HepG2 (cell line): Measurements from ENCODE around the gene PDZD2. TPM values are rescaled to one million over a fixed set of nuclear protein-coding genes. Genes with fewer than 3 reads are reported as not detected.

Experiments used
- ATAC-seq: fragments of 200-7000 bp; cut with Tn5 transposase; 3 replicates; pipeline ENCODE4 v1.9.1; 2020; ENCODE audit warnings: mild to moderate bottlenecking, moderate library complexity
- BruUV-seq: library from RNA; stranded (reverse); fragments of 400-500 nt; replicated peaks from 2 replicates; lab custom pipeline; 2021; lab: Mats Ljungman, UMichigan
- CTCF ChIA-PET: fragments of 300-600 bp; formaldehyde crosslinking; extraction: SDS; loops from one replicate; lab custom pipeline; 2021; ENCODE audit warnings: low total read pairs, inconsistent platforms, low intra/inter-chr PET ratio; lab: Yijun Ruan, JAX
- POLR2A ChIA-PET: fragments of 350-600 bp; sonication (Branson Sonifier 250); formaldehyde crosslinking; loops from one replicate; lab custom pipeline; 2020; ENCODE audit warnings: antibody characterized with exemption, inconsistent platforms; lab: Yijun Ruan, JAX
- DNase-seq: peaks from one replicate; pipeline ENCODE4 v3.0.0-alpha.2; 2015; ENCODE audit warnings: low spot score
- FAIRE-seq: peaks from 3 replicates; lab custom pipeline; 2011; peaks lifted over from hg19 to GRCh38; lab: Jason Lieb, UNC
- H2AFZ ChIP-seq: one replicate; pipeline ENCODE4 v1.6.1; 2011; ENCODE audit warnings: low read length, inconsistent platforms
- H3K27ac ChIP-seq: fragments of 300-600 bp; 3 replicates; pipeline ENCODE4 v1.8.0; 2011; ENCODE audit warnings: mixed run types, mild to moderate bottlenecking, mixed read lengths, low read length, inconsistent platforms; ENCODE audit not compliant: insufficient read depth; ENCODE audit errors: extremely low read length
- H3K27me3 ChIP-seq, 2 experiments: fragments of 200-600 bp in 1 of 2; 2 replicates in 1 of 2; 3 replicates in 1 of 2; pipeline versions ENCODE4 v1.6.0 to v1.8.0; 2011; ENCODE audit warnings: low read length in 2 of 2, mild to moderate bottlenecking in 2 of 2, moderate library complexity in 2 of 2, inconsistent platforms in 1 of 2; ENCODE audit not compliant: insufficient read depth in 2 of 2, control insufficient read depth in 1 of 2
- H3K36me3 ChIP-seq, 2 experiments: fragments of 200-600 bp in 1 of 2; replicated peaks in 1 of 2; 2 replicates in 1 of 2; 3 replicates in 1 of 2; pipeline versions ENCODE4 v1.5.1 to v1.8.0; 2011; ENCODE audit warnings: low read length in 2 of 2, inconsistent platforms in 1 of 2; ENCODE audit not compliant: insufficient read depth in 2 of 2, control insufficient read depth in 1 of 2
- H3K4me1 ChIP-seq: 2 replicates; pipeline ENCODE4 v1.5.1; 2012; ENCODE audit warnings: low read length, inconsistent platforms; ENCODE audit not compliant: insufficient read depth
- H3K4me2 ChIP-seq: 2 replicates; pipeline ENCODE4 v1.6.0; 2011; ENCODE audit warnings: low read depth, low read length, inconsistent platforms
- H3K4me3 ChIP-seq, 3 experiments: fragments of 200-600 bp in 1 of 3; sonication (generic), shearing (Covaris generic) in 1 of 3; replicated peaks in 1 of 3; 2 replicates each; pipeline ENCODE4 v1.5.1; 2011 to 2016; ENCODE audit warnings: low read length in 3 of 3, inconsistent platforms in 2 of 3, low read depth in 2 of 3, mild to moderate bottlenecking in 2 of 3, control low read depth in 1 of 3, mixed read lengths in 1 of 3; ENCODE audit not compliant: insufficient read depth in 1 of 3
- H3K79me2 ChIP-seq: one replicate; pipeline ENCODE4 v1.6.1; 2011; ENCODE audit warnings: low read length, inconsistent platforms; ENCODE audit not compliant: insufficient read depth
- H3K9ac ChIP-seq: 2 replicates; pipeline ENCODE4 v1.6.0; 2011; ENCODE audit warnings: mild to moderate bottlenecking, low read depth, low read length, inconsistent platforms; ENCODE audit not compliant: insufficient read depth
- H3K9me3 ChIP-seq: 2 replicates; pipeline ENCODE4 v1.5.1; 2012; ENCODE audit warnings: mild to moderate bottlenecking, low read length
- H4K20me1 ChIP-seq: 2 replicates; pipeline ENCODE4 v1.6.0; 2011; ENCODE audit warnings: inconsistent platforms, mild to moderate bottlenecking, low read length, moderate library complexity; ENCODE audit not compliant: insufficient read depth
- HNRNPH1 ChIP-seq: fragments of 200-400 bp; formaldehyde crosslinking; optimal IDR thresholded peaks from 2 replicates; pipeline ENCODE3; 2017; ENCODE audit warnings: mild to moderate bottlenecking, low read depth, low read length
- NONO ChIP-seq, 2 experiments: fragments of 450-650 bp in 1 of 2; sonication (generic) in 1 of 2; formaldehyde crosslinking in 1 of 2; IDR thresholded peaks in 1 of 2; conservative IDR thresholded peaks in 1 of 2; 2 replicates each; pipeline versions ENCODE4 v1.6.1 to v1.8.0; 2017 to 2022; ENCODE audit warnings: mild to moderate bottlenecking in 1 of 2, missing genetic modification reagents in 1 of 2, moderate library complexity in 1 of 2
- PAWR ChIP-seq: sonication (generic); formaldehyde crosslinking; IDR thresholded peaks from 2 replicates; pipeline ENCODE4 v1.4.0; 2020; ENCODE audit warnings: missing genetic modification reagents, mild to moderate bottlenecking, borderline replicate concordance
- THAP7 ChIP-seq: sonication (generic); formaldehyde crosslinking; IDR thresholded peaks from 2 replicates; pipeline ENCODE4 v1.8.1; 2023; ENCODE audit warnings: mild to moderate bottlenecking, missing genetic modification reagents
- ZNF441 ChIP-seq: sonication (generic); formaldehyde crosslinking; IDR thresholded peaks from 2 replicates; pipeline ENCODE4 v1.7.0; 2021; ENCODE audit warnings: missing genetic modification reagents, borderline replicate concordance
- WGBS: methylation state at CpG from one replicate; pipeline ENCODE4 v1.1.6; 2017; ENCODE audit warnings: low lambda C conversion rate; 5-methylcytosine and 5-hydroxymethylcytosine counted together
- in situ Hi-C: cut with HindIII; loops from 2 replicates; pipeline ENCODE4 v1.10.0; 2017; ENCODE audit warnings: low pct_unique_long_range_greater_than_20kb; ENCODE audit not compliant: extremely low pct_ligation_motif_present
- intact Hi-C: fragments of 100-400 bp; cut with micrococcal nuclease; formaldehyde crosslinking; loops from one replicate; pipeline ENCODE4 v1.10.0; 2022; ENCODE audit not compliant: unreplicated experiment
- polyA plus RNA-seq, 8 experiments: library from polyadenylated mRNA; depleted of rRNA in 3 of 8; stranded (reverse) in 7 of 8; unstranded in 1 of 8; fragments of >200 nt; fragmentation: Illumina TruSeq in 4 of 8; extraction: Trizol in 4 of 8; gene quantifications; 2 replicates each; pipeline versions ENCODE4 v1.2.1 to v1.2.3, GENCODE V29; 2011 to 2016; ENCODE audit warnings: low read depth in 4 of 8, missing spikeins in 1 of 8, mixed read lengths in 1 of 8; ENCODE audit not compliant: insufficient read depth in 1 of 8
- total RNA-seq, 5 experiments: library from RNA; depleted of rRNA; stranded (reverse); fragments of >200 nt; fragmentation: Illumina TruSeq; extraction: Trizol; gene quantifications; 2 replicates each; pipeline ENCODE4 v1.2.3, GENCODE V29; 2016; ENCODE audit warnings: low read depth in 1 of 5
- TF ChIP-seq, protein P1 (sequence below): sonication (generic); formaldehyde crosslinking; IDR thresholded peaks from 2 replicates; pipeline ENCODE4 v1.8.1; 2023; ENCODE audit warnings: mild to moderate bottlenecking, missing genetic modification reagents, borderline replicate concordance
- TF ChIP-seq, protein P2 (sequence below): sonication (generic); formaldehyde crosslinking; IDR thresholded peaks from 2 replicates; pipeline ENCODE4 v1.4.0; 2020; ENCODE audit warnings: missing genetic modification reagents; ENCODE audit errors: not compliant biosample characterization

The PDZD2 gene
- total and polyA plus RNA-seq, 2 of the 13 experiments (the other 11 are each of a cell fraction or from before 2014, with no cell fraction given): 0.04 TPM; not detected in 1

- peaks cover 5 to 29% of the 10 kb centered on the region in 2 experiments; a peak in 4 of 5 replicates for H3K36me3 ChIP-seq
- intact Hi-C loops: no loop called here
- H4K20me1 ChIP-seq: no peaks in the 10 kb centered on the region
- H3K27me3 ChIP-seq: no peaks in the 10 kb centered on the region
- ATAC-seq (no peak), FAIRE-seq (no peak), DNase-seq (no peak)
- no peaks in the 10 kb centered on the region for H3K79me2 ChIP-seq
- no peak overlapping the region for H3K4me2 ChIP-seq
- no peak overlapping the region for H3K9ac ChIP-seq
- no peak overlapping the region for H3K4me3 ChIP-seq
- POLR2A ChIA-PET: no interaction called here
- in situ Hi-C loops: loop anchor here (10.0 kb wide), 1 partner anchor 522 kb away; no protein-coding TSS in a partner anchor
- H2AFZ ChIP-seq: no peak overlapping the region
- no peaks in the 10 kb centered on the region for H3K9me3 ChIP-seq
- 97% methylated on average over 10 of the region's 10 CpGs for WGBS
- H3K27ac ChIP-seq: no peak overlapping the region
- no TSS peak for BruUV-seq
- CTCF ChIA-PET: no interaction called here
- H3K4me1 ChIP-seq: no peaks in the 10 kb centered on the region
- TF ChIP-seq NONO (IDR thresholded peaks at IDR 0.05) (no peak), NONO (CRISPR knock-in tag; conservative IDR thresholded peaks at IDR 0.05) (no peak), ZNF441 (CRISPR knock-in tag) (no peak), HNRNPH1 (no peak), THAP7 (no peak), PAWR (CRISPR knock-in tag) (no peak)
- TF ChIP-seq, protein P1, sequence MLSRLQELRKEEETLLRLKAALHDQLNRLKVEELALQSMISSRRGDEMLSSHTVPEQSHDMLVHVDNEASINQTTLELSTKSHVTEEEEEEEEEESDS (CRISPR knock-in tag): no peak
- TF ChIP-seq, protein P2, sequence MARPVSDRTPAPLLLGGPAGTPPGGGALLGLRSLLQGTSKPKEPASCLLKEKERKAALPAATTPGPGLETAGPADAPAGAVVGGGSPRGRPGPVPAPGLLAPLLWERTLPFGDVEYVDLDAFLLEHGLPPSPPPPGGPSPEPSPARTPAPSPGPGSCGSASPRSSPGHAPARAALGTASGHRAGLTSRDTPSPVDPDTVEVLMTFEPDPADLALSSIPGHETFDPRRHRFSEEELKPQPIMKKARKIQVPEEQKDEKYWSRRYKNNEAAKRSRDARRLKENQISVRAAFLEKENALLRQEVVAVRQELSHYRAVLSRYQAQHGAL (CRISPR knock-in tag): no peak
- TF ChIP-seq, all 625 proteins: peak for 0
These were observed 458.1 kb downstream of the PDZD2 start for GRCh38 chr5:32096891-32097595.
